COR-L47 (cell line): ENCODE data around the gene BLVRA.

Experiments used
- DNase-seq: peaks from one replicate; lab custom pipeline; 2025; lab: John Stamatoyannopoulos, UW

The BLVRA gene

DNA sequence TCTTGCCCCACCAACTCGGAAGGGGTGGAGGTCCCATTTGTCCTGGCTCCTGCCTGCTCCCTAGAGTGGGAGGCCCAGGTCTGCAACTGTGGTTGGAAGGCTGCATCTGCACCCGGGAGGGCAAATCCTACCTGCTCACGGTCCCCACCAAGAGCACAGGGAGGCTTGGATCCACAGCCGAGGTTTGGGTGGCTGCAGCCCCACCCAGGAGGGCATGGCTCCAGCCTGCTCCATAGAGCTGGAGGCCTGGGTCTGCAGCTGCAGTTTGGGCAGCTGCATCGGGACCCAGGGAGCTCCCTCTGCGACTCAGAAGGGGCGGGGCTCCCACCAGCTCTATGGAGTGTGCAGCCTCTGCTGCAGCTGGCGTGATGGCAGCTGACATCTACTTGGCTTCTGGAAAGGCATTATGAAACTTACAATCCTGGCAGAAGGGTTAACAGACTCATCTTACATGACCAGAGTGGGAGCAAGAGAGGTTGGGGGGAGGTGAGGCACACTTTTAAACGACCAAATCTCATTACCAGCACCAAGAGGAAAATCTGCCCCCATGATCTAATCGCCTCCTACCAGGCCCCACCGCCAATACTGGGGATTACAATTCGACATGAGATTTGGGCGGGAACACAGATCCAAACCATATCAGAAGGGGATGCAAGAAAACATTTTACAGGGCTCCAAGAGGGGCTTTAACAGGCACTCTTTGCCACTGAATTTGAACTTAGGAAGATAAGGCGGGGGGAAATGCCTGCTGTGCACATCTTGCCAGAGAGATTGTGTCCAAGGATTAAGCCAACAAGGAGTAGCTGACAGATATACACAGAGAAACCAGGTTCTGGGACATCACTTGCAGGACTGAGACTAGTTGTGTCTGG, 8.2 kb upstream of the BLVRA start:
- no peak for DNase-seq

DNA sequence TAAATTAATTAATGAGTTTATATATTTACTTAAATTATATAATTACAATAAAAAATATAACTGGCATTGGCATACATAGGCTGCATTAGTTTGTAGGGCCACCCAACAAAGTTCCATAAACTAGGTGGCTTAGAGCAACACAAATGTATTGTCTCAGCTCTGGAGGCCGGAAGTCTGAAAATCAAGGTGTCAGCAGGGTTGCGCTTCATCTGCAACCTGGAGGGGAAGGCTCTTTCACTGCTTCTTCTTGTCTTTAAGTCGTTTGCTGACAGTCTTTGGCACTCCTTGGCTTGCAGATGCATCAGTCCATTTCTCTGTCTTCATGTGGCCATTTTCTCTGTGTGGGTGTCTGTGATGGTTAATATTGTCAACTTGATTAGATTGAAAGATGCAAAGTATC, 6.1 kb upstream of the BLVRA start:
- DNase-seq, result no peak

DNA sequence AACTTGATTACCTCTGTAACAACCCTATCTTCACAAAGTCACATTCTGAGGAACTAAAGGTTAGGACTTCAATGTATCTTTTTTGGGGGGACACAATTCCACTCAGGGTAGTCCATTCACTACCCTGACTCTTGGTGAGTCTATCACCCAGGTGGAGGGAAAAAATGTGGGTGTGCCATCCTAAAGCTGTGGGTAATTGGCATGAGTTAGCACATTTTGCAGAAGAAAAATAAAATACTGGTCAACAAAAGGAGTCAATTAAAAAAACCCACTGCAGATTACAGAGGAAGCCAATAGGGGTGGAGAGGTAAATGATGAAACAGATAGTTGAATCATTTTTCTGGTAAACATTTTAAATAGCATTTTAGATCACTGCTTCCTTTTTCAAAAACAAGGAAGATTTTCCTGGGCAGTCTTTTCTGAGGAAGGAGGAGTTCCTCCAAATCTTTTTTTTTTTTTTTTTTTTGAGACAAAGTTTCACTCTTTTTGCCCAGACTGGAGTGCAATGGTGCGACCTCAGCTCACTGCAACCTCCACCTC, 5.1 kb upstream of the BLVRA start:
- no peak for DNase-seq

DNA sequence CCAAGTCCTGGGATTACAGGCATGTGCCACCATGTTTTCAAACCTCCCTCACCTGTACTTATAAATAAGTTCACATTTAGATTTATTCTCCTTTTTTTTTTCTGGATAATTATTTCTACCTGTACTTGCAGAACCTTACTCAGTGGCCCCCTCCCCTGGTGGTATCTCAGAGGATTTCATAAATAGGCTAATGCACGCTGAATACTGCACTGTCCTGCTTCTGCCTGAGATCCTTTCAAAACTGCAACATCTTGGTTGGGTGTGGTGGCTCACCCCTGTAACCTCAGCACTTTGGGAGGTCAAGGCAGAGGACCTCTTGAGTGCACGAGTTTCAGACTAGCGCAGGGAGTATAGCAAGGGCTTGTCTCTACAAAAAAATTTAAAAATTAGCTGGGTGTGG, 4.6 kb upstream of the BLVRA start:
- no peak for DNase-seq

DNA sequence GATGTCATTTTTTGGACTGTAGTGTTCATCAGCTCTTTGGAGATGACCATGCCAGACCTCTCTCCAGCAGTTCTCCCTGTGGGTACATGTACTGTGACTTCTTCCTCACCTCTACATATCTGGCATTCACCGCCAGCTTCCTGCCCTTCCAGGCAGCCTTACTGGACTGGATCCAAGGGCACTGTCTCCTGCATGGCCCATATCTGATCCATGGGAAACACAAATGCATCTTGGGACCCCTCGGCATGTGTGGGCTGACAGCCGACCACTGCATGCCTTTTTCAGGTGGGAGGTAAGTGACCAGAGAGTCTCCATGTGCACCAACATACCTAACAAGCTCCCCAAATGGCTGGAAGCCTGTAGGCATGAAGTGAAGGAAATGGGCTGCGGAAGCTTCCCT, 3.9 kb upstream of the BLVRA start:
- no peak for DNase-seq

DNA sequence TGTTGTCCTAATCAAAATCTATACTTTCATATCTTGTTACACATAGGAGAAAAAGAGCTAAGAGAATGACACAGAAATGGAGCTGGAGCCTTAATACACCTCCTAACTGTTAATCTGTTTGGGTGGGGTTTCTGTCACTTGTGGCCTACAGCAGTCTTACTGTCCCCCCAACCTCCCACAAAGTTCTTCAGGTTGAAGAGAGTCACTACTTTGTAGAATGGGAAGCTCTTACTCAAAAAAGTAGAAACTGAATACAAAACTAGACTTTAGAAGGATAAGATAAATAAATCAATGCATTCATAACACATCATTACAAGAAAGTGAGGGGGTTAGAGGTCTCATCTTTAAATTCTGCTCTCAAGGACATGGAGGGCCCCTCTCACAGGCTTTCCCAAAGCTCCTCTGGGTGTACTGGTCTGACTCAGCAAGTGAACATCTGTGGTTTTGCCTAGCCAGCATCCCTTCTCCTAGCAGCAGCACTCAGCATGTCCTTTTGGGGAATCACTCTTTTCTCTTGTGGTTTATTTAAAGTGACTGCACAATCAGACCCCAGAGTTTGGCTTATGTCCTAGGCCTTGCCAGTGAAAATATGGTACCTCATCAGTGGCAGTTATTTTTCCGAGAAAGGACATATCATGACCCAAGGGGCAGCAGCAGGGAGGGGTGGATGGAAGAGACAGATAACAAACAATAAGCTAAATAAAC, 2.0 kb upstream of the BLVRA start:
- DNase-seq, result no peak

DNA sequence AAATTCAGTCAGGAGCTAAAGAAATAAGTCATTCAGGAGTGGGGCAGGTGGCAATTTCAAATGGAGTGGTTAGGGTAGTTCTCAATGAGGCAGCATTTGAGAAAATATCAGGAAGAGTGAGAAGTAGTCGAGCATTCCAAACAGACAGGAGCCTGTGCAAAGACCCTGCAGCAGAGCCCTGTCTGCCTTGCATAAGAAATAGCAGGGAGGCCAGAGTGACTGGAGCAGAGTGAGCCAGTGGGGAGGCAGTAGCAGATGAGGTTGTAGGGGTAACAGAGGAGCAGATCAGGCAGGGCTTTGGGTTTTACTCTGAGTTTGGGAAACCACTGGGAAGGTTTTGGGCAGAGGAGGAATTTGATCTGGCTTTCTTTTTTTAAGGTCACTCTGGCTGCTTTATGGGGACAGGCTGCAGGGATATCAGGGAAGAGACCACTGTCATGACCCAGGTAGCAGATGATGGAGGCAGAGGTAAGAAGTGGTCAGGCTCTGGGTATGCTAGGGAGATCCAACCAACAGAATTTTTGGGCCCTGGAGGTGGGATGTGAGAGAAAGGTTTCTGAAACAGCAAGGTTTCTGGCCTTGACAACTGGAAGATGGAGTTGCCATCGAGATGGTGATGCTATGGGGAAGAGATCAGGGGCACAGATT, 1.3 kb upstream of the BLVRA start:
- no peak for DNase-seq

DNA sequence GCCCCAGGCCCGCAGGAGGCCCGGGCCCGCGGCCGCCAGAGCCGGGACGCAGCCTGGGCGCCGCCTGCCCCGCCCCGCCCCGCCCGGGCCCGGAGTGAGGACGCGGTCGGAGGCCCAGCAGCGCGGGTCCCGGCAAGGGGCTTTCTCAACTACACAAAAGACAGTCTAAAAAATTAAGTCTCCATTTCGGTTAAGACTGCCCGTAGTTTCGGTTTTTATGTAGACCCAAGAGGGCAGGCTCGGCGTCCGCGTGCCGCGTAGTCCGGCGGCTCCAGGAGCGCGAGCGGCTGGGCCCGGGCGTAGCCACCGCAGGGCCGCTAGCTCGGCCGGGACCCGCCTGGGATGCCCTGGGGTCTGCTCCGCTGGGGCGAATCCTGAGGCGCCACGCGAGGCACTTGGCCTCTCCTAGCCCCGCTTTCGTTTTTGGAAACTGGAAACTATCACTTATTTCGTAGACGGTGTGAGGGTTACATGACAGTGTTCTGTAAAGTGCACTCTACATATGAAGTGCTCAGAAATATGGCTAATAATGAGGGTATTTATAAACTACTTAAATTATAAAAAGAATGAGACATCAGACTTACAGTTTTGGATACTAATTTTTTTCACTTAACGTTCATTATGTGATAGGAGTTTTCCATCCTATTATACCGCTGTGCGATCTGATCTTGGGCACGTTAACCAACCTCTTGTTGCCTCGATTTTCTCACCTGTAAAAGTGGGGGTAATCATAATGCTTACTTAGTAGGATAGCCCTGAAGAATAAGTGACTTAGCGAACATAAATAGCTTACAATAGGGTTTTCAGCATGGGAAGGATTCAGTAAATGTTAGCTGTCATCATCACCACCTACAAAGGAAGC, 573 bp downstream of the BLVRA start:
- no peak for DNase-seq

DNA sequence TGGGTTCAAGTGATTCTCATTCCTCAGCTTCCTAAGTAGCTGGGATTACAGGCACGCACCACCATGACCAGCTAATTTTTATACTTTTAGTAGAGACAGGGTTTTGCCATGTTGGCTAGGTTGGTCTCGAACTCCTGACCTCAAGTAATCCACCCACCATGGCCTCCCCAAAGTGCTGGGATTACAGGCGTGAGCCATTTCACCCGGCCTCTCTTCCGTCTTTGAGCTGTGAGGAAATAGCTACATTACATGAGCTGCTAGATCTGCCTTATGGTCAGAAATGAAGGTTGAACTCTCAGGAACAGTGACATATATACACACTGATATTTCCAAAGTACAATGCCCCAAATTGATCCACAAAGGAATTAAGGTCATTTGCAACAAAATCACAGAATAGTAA, 2.4 kb downstream of the BLVRA start:
- no peak for DNase-seq

DNA sequence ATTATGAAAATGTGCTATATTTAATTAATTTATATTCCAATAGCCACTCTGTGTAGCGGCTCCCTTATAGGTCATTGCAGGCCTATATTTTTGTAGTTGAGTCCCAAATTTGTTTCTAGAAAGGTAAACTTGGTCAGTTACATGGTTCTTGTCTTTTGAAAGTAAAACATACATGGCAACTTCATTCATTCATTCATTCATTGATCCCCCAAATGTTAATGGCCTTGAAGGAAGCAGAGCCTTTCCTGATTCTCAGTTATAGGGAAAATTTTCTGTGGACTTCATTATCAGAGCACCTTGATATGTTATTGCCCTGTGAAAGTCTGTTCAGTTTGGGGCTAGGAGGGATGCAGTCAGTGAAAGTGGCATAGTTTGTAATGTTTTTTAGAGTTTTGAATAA, 2.9 kb downstream of the BLVRA start:
- no peak for DNase-seq

DNA sequence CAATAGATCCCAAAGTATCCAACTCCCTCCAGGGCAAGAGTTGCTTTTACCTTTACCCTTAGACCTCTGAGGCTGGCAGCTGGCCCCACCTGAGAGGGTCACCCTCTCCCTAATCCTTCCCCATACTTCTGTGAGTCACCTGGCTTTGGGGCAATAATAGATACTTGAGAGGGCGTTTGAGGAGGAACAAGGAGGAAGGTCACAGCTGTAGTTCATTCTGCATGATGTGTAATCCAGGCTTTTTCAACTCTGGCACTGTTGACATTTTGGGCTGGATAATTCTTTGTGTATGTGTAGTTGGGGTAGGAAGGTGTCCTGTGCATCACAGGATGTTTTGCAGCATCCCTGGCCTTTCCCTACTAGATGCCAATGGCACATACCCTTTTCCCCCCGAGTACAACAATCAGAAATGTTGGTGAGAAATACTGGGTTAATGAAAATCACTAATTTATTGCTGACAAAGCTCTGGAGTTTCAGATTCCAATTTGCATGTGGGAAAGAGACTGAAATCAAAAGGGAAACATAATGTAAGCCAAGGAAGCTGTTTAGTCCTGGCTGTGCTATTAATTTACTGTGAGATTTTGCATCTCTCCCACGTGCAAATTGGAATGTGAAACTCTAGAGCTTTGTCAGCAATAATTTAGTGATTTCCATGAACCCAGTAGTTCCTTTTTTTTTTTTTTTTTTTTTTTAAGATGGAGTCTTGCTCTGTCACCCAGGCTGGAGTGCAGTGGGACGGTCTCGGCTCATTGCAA, 3.6 kb downstream of the BLVRA start:
- no peak for DNase-seq

DNA sequence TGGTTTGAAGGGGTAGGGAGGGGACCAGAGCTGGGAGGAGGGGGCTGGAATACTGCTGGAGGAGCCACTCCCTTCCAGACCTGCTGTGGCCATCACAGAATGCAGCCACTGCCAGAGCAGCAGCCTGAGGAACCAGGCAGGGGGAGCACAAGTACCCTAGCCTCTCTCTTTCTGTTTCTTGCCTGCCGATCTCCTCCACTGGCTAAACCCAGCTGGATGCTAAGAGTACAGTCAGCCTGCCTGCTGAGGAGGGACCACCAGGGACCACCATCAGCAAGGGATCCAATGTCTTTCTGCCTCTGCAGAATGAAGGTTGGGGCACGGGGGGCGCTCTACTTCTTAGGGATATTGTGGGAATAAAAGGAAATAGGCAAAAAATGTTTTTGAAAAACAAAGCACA, 4.7 kb downstream of the BLVRA start:
- no peak for DNase-seq

DNA sequence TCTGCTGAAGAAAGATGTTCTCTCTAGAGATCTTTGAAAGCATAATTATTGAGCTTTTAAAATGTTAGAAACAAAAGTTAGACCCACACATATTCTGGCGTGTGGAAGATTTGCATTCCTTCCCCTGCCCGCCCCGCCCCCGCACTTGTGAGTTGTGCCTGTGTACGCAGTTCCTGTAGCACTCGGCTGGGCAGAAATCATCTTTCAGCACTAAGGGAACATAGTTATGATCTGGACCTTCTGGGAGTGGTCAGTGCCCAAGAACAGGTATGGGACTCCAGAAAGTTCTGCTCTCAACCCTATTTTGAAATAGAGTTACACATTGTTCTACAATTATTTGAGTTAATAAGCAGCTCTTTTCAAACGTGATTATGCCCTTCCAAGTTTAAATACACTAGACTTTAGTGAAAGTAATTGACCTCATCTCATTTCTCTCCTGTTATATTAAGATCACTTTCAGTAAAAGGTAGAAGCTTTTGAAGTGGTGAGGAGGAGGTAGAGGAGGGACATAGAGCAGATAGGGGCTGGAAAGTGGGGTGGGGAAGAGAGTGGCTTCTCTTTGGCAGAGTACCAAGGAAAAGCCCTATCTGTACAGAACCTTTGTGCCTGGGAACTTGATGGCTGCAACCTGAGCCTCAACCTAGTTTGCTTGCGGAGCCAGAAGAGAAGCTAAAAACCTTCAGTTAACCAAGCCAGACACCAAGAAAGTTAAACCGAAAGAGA, 5.7 kb downstream of the BLVRA start:
- no peak for DNase-seq

DNA sequence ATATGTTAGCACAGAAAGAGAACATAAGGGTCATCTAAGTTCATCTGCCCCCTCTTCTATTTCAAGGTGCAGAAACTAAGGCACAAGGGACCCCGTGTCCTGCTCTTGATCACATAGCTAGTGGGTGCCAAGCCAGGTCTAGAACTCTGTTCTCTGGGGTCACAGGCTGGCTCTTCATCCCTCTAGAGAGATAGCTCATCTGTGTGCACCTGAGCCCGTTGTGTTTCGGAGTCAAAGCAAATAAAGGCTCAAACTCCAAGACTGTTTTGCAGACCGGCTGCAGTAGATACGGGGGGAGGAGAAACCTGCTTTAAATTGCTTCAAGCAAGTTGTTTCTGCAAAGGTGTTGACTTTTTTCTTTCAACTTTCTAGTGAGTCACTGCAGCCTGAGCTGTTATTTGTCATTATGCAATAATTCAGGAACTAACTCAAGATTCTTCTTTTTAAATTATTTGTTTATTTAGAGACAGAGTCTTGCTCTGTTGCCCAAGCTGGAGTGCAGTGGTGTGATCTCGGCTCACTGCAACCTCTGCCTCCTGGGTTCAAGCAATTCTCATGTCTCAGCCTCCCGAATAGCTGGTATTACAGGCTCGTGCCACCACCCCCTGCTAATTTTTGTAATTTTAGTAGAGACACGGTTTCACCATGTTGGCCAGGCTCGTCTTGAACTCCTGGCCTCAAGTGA, 6.5 kb downstream of the BLVRA start:
- DNase-seq, result no peak

DNA sequence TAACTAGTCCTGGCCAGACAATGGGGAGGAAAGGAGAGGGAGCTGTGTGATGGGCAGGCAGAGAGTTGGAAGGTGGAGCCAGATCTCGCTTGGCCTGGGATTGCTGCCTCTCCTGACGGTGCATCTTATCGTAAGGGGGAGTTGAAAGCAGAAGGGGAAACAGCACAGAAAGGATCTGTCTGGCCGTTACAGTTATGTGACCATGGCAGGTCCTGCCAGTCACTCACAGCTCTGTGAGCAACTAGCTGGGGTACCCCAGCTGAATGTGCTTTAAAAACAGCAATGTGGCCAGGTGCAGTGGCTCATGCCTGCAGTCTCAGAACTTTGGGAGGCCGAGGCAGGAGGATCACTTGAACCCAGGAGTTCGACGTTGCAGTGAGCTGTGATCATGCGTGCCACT, 8.1 kb downstream of the BLVRA start:
- no peak for DNase-seq

DNA sequence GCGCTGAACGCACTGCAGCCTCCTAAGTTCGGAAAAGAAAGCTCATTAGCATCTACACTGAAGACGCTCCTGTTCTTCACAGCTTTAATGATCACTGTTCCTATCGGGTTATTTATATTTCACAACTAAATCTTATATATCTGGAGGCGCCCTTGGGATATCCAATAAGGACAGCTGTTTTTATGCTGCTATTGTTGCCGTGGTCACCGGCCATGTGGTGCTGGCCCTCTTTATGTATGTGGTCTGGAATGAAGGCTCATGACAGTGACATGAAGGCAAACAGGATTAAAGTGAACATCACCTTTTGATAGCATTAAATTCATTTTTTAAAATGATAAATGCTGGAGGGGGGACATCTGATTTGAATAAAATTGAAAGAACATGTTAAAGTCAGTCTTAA, 8.8 kb downstream of the BLVRA start:
- no peak for DNase-seq

DNA sequence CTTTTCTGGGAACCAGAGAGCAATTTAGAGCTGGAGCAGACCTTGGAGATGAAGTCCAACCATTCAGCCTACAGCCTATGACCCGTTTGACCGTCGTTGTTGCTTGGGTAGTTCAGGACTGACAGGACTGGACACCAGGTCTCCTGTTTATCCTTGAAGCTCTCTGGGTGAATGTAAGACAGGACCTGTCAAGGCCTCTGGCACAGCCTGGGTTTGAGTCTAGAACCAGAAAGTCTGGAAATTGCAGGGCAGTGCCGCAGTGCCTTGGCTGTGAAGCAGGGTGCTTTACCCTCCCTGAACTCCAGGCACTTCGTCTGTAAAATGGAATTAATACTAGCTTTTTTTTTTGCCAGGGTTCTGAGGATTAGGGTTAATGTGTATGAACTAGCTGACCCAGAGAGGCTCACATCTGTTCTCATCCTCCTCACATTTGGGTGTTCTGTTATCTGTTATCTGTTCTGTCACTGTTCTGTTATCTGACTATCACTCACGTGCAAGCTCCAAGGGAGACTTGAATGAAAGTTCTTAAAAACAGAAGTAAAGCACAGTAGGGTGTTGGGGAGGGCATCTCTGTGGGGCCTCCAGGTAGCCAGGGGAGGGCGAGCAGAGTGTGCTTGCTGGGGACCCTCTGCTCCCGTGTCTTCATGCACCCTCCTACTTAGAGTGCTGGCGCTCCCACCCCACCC, 9.9 kb downstream of the BLVRA start:
- no peak for DNase-seq

DNA sequence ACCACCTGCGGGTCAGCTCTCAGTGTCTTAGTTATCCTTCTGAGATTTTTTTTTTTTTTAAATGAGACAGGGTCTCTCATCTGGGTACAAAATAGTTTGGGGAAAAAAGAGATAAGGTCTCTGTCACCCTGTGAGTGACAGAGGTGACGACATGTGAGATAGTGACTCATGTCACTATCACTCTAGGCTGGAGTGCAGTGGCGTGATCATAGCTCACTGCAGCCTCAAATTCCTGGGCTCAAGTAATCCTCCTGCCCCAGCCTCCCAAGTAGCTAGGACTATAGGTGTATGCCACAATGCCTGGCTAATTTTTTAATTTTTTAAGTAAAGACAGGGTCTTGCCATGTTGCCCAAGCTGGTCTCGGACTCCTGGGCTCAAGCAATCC, 10.4 kb downstream of the BLVRA start:
- no peak for DNase-seq

DNA sequence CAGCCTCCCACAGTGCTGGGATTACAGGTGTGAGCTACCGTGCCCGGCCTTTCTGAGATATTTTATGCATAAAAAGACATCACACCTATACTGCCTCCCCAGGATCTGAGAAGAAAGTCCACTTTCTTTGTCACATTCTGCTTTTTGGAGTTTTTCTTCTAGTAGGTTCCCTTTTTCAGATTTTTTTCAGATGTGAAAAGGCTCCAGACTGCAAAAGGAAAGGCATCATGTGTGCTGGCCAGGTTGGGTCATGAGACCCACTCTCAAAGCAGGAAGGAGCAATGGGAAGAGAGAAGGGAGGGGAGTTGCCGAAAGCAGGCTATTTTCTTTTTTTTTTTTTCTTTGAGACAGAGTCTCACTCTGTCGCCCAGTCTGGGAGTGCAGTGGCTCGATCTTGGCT, 10.8 kb downstream of the BLVRA start:
- no peak for DNase-seq
